22Rv1 (cell line): Measurements from ENCODE around the gene HACD1.

Source experiments
- CTCF ChIP-seq: fragments of 450-650 bp; IDR thresholded peaks from 2 replicates; pipeline ENCODE4 v1.5.1; 2017; ENCODE audit warnings: mild to moderate bottlenecking
- ZFX ChIP-seq: fragments of 450-650 bp; IDR thresholded peaks from 2 replicates; pipeline ENCODE4 v1.6.1; 2017; ENCODE audit warnings: antibody characterized with exemption, borderline replicate concordance

GRCh38 chr10:17637869-17638268 lies 20.7 kb upstream of the HACD1 start:
- TF ChIP-seq CTCF (no peak), ZFX (no peak)
